ENCODE data around the gene MGAT4C.

The MGAT4C gene

GRCh38 chr12:86230516-86231146 is 25.6 kb downstream of the MGAT4C start:
- Histone ChIP-seq H3K4me2 (no peak overlapping the region), H2AFZ (ENCODE audit: low read depth) (no peak overlapping the region)

DNA sequence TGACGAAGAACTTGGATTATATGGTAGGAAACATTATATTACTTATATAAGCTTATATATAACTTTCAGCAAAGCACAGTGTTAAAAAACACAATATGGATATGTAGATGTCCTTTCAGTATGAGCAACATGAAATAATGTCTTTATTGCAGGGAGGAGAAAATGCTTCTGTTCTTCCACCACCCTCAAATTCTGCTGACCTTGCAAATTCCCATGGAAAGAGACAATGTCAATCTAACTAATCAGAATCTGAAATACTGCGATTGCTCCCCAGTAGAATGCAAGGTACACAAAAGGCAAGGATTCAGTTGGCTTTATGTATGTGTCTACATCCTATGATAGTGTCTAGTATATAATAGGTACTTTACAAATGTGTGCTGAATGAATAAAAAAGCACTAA is 26.4 kb downstream of the MGAT4C start:
- no peaks in the 10 kb centered on the region for H3K27me3 ChIP-seq (ENCODE audit: insufficient read depth, low read depth)
- H3K4me1 ChIP-seq (ENCODE audit: low read depth, poor library complexity, severe bottlenecking), result no peaks in the 10 kb centered on the region
- no peak overlapping the region for H3K4me2 ChIP-seq
- no peaks in the 10 kb centered on the region for H3K79me2 ChIP-seq (ENCODE audit: insufficient read depth, low read depth)
- H3K4me3 ChIP-seq (IDR thresholded peaks at IDR 0.05; ENCODE audit: insufficient read depth, low read depth, low read length), result no peak overlapping the region
- H3K27ac ChIP-seq, result no peak overlapping the region
- no peak overlapping the region for H3K9ac ChIP-seq
- no peaks in the 10 kb centered on the region for H4K20me1 ChIP-seq (ENCODE audit: insufficient read depth)
- TF ChIP-seq, protein P1, sequence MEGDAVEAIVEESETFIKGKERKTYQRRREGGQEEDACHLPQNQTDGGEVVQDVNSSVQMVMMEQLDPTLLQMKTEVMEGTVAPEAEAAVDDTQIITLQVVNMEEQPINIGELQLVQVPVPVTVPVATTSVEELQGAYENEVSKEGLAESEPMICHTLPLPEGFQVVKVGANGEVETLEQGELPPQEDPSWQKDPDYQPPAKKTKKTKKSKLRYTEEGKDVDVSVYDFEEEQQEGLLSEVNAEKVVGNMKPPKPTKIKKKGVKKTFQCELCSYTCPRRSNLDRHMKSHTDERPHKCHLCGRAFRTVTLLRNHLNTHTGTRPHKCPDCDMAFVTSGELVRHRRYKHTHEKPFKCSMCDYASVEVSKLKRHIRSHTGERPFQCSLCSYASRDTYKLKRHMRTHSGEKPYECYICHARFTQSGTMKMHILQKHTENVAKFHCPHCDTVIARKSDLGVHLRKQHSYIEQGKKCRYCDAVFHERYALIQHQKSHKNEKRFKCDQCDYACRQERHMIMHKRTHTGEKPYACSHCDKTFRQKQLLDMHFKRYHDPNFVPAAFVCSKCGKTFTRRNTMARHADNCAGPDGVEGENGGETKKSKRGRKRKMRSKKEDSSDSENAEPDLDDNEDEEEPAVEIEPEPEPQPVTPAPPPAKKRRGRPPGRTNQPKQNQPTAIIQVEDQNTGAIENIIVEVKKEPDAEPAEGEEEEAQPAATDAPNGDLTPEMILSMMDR (conservative IDR thresholded peaks at IDR 0.05; ENCODE audit: low read depth, low read length), result no peak
- no peaks in the 10 kb centered on the region for H3K36me3 ChIP-seq (ENCODE audit: insufficient read depth)
- H2AFZ ChIP-seq (ENCODE audit: low read depth), result no peak overlapping the region

More at GRCh38 chr12:86230516-86231146, 25.6 kb downstream of the MGAT4C start:
- TF ChIP-seq, protein P1 (conservative IDR thresholded peaks at IDR 0.05; ENCODE audit: low read depth, low read length), result no peak
- Histone ChIP-seq H3K9ac (no peak overlapping the region), H3K4me3 (IDR thresholded peaks at IDR 0.05; ENCODE audit: insufficient read depth, low read depth, low read length) (no peak overlapping the region), H3K36me3 (ENCODE audit: insufficient read depth) (no peaks in the 10 kb centered on the region), H3K79me2 (ENCODE audit: insufficient read depth, low read depth) (no peaks in the 10 kb centered on the region), H3K27me3 (ENCODE audit: insufficient read depth, low read depth) (no peaks in the 10 kb centered on the region), H3K27ac (no peak overlapping the region), H4K20me1 (ENCODE audit: insufficient read depth) (no peaks in the 10 kb centered on the region), H3K4me1 (ENCODE audit: low read depth, poor library complexity, severe bottlenecking) (no peaks in the 10 kb centered on the region)

DNA sequence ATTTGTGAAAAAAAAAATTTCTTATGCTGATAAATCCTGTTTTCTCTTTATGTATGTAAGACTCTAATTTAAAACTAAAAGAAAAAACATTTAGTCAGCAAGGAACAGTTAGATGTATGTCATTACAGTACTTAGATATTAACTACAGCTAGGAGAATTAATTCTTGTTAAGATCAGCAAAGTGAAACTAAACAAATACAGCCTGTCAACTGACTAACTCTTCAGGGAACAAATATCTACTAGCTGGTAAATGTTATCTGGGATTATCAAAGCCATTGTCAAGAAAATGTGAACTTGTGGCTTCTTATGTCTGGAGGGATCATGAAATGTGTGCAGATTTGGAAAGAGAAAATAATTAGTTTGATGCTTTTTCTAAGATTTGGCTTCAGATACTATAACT is 27.5 kb downstream of the MGAT4C start:
- no peak overlapping the region for H3K4me2 ChIP-seq
- H3K27ac ChIP-seq, result no peak overlapping the region
- H3K36me3 ChIP-seq (ENCODE audit: insufficient read depth), result no peaks in the 10 kb centered on the region
- H3K27me3 ChIP-seq (ENCODE audit: insufficient read depth, low read depth), result no peaks in the 10 kb centered on the region
- H3K9ac ChIP-seq, result no peak overlapping the region
- TF ChIP-seq, protein P1 (conservative IDR thresholded peaks at IDR 0.05; ENCODE audit: low read depth, low read length), result no peak
- H4K20me1 ChIP-seq (ENCODE audit: insufficient read depth), result no peaks in the 10 kb centered on the region
- no peak overlapping the region for H2AFZ ChIP-seq (ENCODE audit: low read depth)
- H3K4me1 ChIP-seq (ENCODE audit: low read depth, poor library complexity, severe bottlenecking), result no peaks in the 10 kb centered on the region
- H3K4me3 ChIP-seq (IDR thresholded peaks at IDR 0.05; ENCODE audit: insufficient read depth, low read depth, low read length), result no peak overlapping the region
- H3K79me2 ChIP-seq (ENCODE audit: insufficient read depth, low read depth), result no peaks in the 10 kb centered on the region

DNA sequence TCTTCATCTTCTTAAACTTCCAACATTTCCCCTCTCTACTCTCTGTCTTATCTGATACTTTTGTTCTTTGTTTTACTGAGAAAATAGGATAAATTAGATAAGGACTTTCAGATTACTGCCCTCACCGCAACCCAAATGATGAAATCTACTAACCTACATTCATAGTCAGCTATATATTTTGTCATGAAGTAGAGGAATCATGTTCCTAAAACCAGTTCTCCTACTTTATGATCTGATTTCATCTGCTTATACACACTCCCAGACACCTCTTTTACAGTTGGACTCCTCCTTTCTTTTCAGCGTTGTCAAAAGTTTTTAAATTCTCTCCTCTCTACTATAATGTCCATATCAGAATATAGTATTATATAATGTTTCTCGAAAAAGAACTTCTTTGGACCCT is 29.7 kb downstream of the MGAT4C start:
- Histone ChIP-seq H3K27ac (no peak overlapping the region), H3K9ac (no peak overlapping the region), H4K20me1 (ENCODE audit: insufficient read depth) (no peaks in the 10 kb centered on the region), H3K27me3 (ENCODE audit: insufficient read depth, low read depth) (no peaks in the 10 kb centered on the region), H3K79me2 (ENCODE audit: insufficient read depth, low read depth) (no peaks in the 10 kb centered on the region), H3K4me2 (no peak overlapping the region), H3K4me1 (ENCODE audit: low read depth, poor library complexity, severe bottlenecking) (no peaks in the 10 kb centered on the region), H2AFZ (ENCODE audit: low read depth) (no peak overlapping the region), H3K4me3 (IDR thresholded peaks at IDR 0.05; ENCODE audit: insufficient read depth, low read depth, low read length) (no peak overlapping the region), H3K36me3 (ENCODE audit: insufficient read depth) (no peaks in the 10 kb centered on the region)
- TF ChIP-seq, protein P1 (conservative IDR thresholded peaks at IDR 0.05; ENCODE audit: low read depth, low read length), result no peak
